HepG2 (cell line): ENCODE results near the gene CMIP.

Source experiments
- CTCF ChIP-seq: sonication (generic); formaldehyde crosslinking; IDR thresholded peaks from 2 replicates; pipeline ENCODE4 v1.5.0; 2020; ENCODE audit warnings: mild to moderate bottlenecking, missing genetic modification reagents, moderate library complexity
- IKZF5 ChIP-seq: IDR thresholded peaks from 2 replicates; pipeline ENCODE4 v1.6.1; 2018; ENCODE audit warnings: missing genetic modification reagents, mild to moderate bottlenecking, missing compliant biosample characterization
- NR0B2 ChIP-seq: sonication (generic); formaldehyde crosslinking; IDR thresholded peaks from 2 replicates; pipeline ENCODE4 v1.4.0; 2020; ENCODE audit warnings: mild to moderate bottlenecking, missing genetic modification reagents
- POLR2A ChIP-seq, 2 experiments: IDR thresholded peaks; 2 replicates each; pipeline ENCODE4 v1.6.1; 2011; ENCODE audit warnings: low read depth in 2 of 2, low read length in 2 of 2, mild to moderate bottlenecking in 1 of 2, moderate library complexity in 1 of 2; ENCODE audit not compliant: insufficient read depth in 1 of 2
- TAF1 ChIP-seq: sonication (generic); formaldehyde crosslinking; IDR thresholded peaks from 2 replicates; pipeline ENCODE4 v1.4.0; 2020; ENCODE audit warnings: missing genetic modification reagents

GRCh38 chr16:81554979-81555378, 110.4 kb downstream of the CMIP start:
- TF ChIP-seq TAF1 (no peak), CTCF (no peak), IKZF5 (CRISPR knock-in tag) (no peak), NR0B2 (CRISPR knock-in tag) (no peak), POLR2A (IDR thresholded peaks at IDR 0.05; ENCODE audit: insufficient read depth in 1 of 2, low read depth in 2 of 2, low read length in 2 of 2) (no peak)
